ENCODE results near the gene ITPK1. TPM values are rescaled to one million over a fixed set of nuclear protein-coding genes. Genes with fewer than 3 reads are reported as not detected.

The ITPK1 gene
- total and polyA plus RNA-seq, 10 of the 15 experiments (the other 5 are each of a cell fraction or from before 2014, with no cell fraction given), result 1.3 to 73.2 (median 27.0) TPM

DNA sequence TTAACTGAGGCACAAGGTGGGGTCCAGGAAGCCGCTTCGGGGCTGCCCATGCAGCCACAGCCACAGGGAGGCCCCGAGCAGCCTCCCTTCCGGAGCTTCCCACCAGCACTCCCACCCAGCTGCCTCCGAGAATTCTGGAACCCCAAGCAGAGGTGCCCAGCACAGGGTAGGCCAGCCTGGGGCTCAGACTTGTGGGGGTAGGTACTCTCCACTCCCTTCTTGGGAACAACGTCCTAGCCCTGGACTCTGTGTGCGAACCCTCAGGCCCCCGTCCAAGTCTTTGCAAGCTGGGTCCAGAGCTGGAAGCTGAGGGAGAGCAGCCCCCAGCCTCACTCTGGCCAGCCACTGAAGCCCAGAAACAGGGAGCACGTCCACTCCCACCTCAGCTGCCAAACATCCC lies 16.1 kb downstream of the ITPK1 start:
- no peak for FAIRE-seq
- H3K9ac ChIP-seq (ENCODE audit: control insufficient read depth, insufficient read depth, low read length), result no peak overlapping the region
- ChIA-PET SMC1A (ENCODE audit: uncharacterized antibody, unreplicated experiment) (interaction anchor here (0.8 kb wide), 1 partner anchor 14 kb away, joined by 3 read pairs; no protein-coding TSS in a partner anchor), RAD21 (ENCODE audit: unreplicated experiment) (no interaction called here), POLR2A (no interaction called here), CTCF (interaction anchor here (1.6 kb wide), 1 partner anchor 14 kb away, joined by 7 read pairs; no protein-coding TSS in a partner anchor)
- H4K20me1 ChIP-seq (ENCODE audit: control insufficient read depth, insufficient read depth), result no peaks in the 10 kb centered on the region
- no TSS peak for BruUV-seq (replicated peaks)
- H2AFZ ChIP-seq (ENCODE audit: control insufficient read depth, low read depth, low read length), result no peak overlapping the region
- peaks cover 15% of the 10 kb centered on the region for H3K4me1 ChIP-seq (ENCODE audit: control insufficient read depth, insufficient read depth, low read length)
- no peak overlapping the region for H3K4me2 ChIP-seq (ENCODE audit: control insufficient read depth, insufficient read depth)
- intact Hi-C loops (cut with micrococcal nuclease; ENCODE audit: unreplicated experiment) (no loop called here), in situ Hi-C loops (cut with MboI) (no loop called here)
- no peak overlapping the region for H3K27ac ChIP-seq (ENCODE audit: control insufficient read depth, insufficient read depth)
- peaks cover 31% of the 10 kb centered on the region for H3K79me2 ChIP-seq (ENCODE audit: control insufficient read depth, insufficient read depth, low read length)
- TF ChIP-seq ETV6 (conservative IDR thresholded peaks at IDR 0.05 in 1 of 2, IDR thresholded peaks at IDR 0.05 in 1 of 2; ENCODE audit: borderline replicate concordance in 1 of 2, low read depth in 1 of 2) (no peak), WRNIP1 (IDR thresholded peaks at IDR 0.05; ENCODE audit: borderline replicate concordance, low read depth, low read length) (no peak), ATF7 (IDR thresholded peaks at IDR 0.05; ENCODE audit: low read depth) (no peak), RFX5 (IDR thresholded peaks at IDR 0.05; ENCODE audit: low read depth, low read length) (no peak), STAT3 (IDR thresholded peaks at IDR 0.05; ENCODE audit: low read depth, low read length) (no peak), TBL1XR1 (IDR thresholded peaks at IDR 0.05; ENCODE audit: low read depth, low read length) (no peak), CREB1 (IDR thresholded peaks at IDR 0.05; ENCODE audit: low read depth) (no peak), NR2F1 (conservative IDR thresholded peaks at IDR 0.05) (no peak), ASH2L (IDR thresholded peaks at IDR 0.05; ENCODE audit: borderline replicate concordance, low read depth) (no peak), PBX3 (IDR thresholded peaks at IDR 0.05; ENCODE audit: insufficient replicate concordance, low read depth, low read length) (no peak), CHD2 (IDR thresholded peaks at IDR 0.05; ENCODE audit: borderline replicate concordance, low read depth, low read length) (no peak), SUPT20H (IDR thresholded peaks at IDR 0.05; ENCODE audit: borderline replicate concordance, control insufficient read depth, low read depth, low read length) (no peak), SIX5 (IDR thresholded peaks at IDR 0.05; ENCODE audit: low read depth, low read length, severe bottlenecking) (no peak), SMAD1 (IDR thresholded peaks at IDR 0.05; ENCODE audit: low read depth, partially characterized antibody) (no peak), BCL3 (IDR thresholded peaks at IDR 0.05; ENCODE audit: borderline replicate concordance, insufficient read depth, low read depth, low read length, poor library complexity, severe bottlenecking) (no peak), MYB (IDR thresholded peaks at IDR 0.05; ENCODE audit: borderline replicate concordance, low read depth, low read length) (no peak), NR2C2 (IDR thresholded peaks at IDR 0.05; ENCODE audit: borderline replicate concordance, control insufficient read depth, insufficient read length, low read depth) (no peak), FOXK2 (IDR thresholded peaks at IDR 0.05) (no peak)
- H3K27me3 ChIP-seq (replicated peaks in 1 of 2; ENCODE audit: control insufficient read depth in 2 of 2, insufficient read depth in 2 of 2, low read length in 1 of 2), result no peaks in the 10 kb centered on the region
- H3K9me3 ChIP-seq (replicated peaks; ENCODE audit: control insufficient read depth, insufficient read depth, low read length), result no peaks in the 10 kb centered on the region
- WGBS (ENCODE audit: insufficient coverage, insufficient replicate concordance, low lambda C conversion rate, missing lambda C conversion rate), result 84% methylated on average over 9 of the region's 9 CpGs
- no peak overlapping the region for H3K4me3 ChIP-seq
- DNase-seq (ENCODE audit: low read depth, low spot score), result no peak
- no peak for ATAC-seq
- peaks cover 0 to 5% of the 10 kb centered on the region in 2 experiments; a peak in 2 of 4 replicates for H3K36me3 ChIP-seq (ENCODE audit: control insufficient read depth in 2 of 2, insufficient read depth in 2 of 2, low read length in 1 of 2)

All from GM12878 (cell line).